Vagina (tissue), 2 donors: Measurements from ENCODE around the gene ZCCHC7. TPM values are rescaled to one million over a fixed set of nuclear protein-coding genes. Genes with fewer than 3 reads are reported as not detected.
"Not testable (repeated sequence)": the region's sequence is repeated elsewhere in the genome, so short reads cannot be mapped to it uniquely, and the experiment has no call there.

Source experiments
- DNase-seq, 2 donors: peaks; one replicate each; pipeline ENCODE4 v3.0.0-alpha.2; 2017; ENCODE audit errors: extremely low spot score in 2 of 2
- H3K27ac ChIP-seq: fragments of 200-600 bp; sonication (generic); one replicate; pipeline ENCODE4 v1.5.1; 2019
- H3K27me3 ChIP-seq: fragments of 200-600 bp; sonication (generic); one replicate; pipeline ENCODE4 v1.5.1; 2019
- H3K36me3 ChIP-seq, 2 donors: fragments of 200-600 bp; sonication (generic); one replicate each; pipeline ENCODE4 v1.5.1; 2017 to 2019
- H3K4me1 ChIP-seq: fragments of 200-600 bp; sonication (generic); one replicate; pipeline ENCODE4 v1.5.1; 2019
- H3K4me3 ChIP-seq, 2 donors: fragments of 200-600 bp; sonication (generic); 1 replicate in 1 of 2; 2 replicates in 1 of 2; pipeline ENCODE4 v1.5.1; 2016 to 2019
- H3K9me3 ChIP-seq: fragments of 200-600 bp; sonication (generic); one replicate; pipeline ENCODE4 v1.5.1; 2019
- CTCF ChIP-seq, 3 experiments: fragments of 450-650 bp in 2 of 3; fragments of 200-600 bp in 1 of 3; sonication (generic) in 1 of 3; IDR thresholded peaks; one replicate each; pipeline ENCODE4 v1.5.1; 2017 to 2019; ENCODE audit warnings: antibody characterized with exemption in 3 of 3, mild to moderate bottlenecking in 2 of 3, moderate library complexity in 2 of 3
- POLR2A ChIP-seq, 2 donors: fragments of 450-650 bp; IDR thresholded peaks; one replicate each; pipeline ENCODE4 v1.6.1; 2017; ENCODE audit warnings: antibody characterized with exemption in 2 of 2, mild to moderate bottlenecking in 2 of 2, moderate library complexity in 2 of 2
- POLR2AphosphoS5 ChIP-seq, 2 donors: sonication (generic); formaldehyde crosslinking; IDR thresholded peaks; one replicate each; pipeline ENCODE4 v1.9.0; 2017; ENCODE audit warnings: antibody characterized with exemption in 2 of 2, mild to moderate bottlenecking in 2 of 2, low read depth in 1 of 2; ENCODE audit not compliant: insufficient read depth in 1 of 2
- intact Hi-C: fragments of 100-400 bp; cut with DNase I; formaldehyde crosslinking; loops from one replicate; pipeline ENCODE4 v1.15.1; 2023
- total RNA-seq: library from RNA; depleted of rRNA; stranded (reverse); fragments of >200 nt; gene quantifications from one replicate; pipeline ENCODE4 v1.2.3, GENCODE V29; 2016

ZCCHC7 gene
- total RNA-seq, 1 donor from 2014 or later, result 15.2 TPM

- no peak for DNase-seq
- Histone ChIP-seq H3K9me3 (no peaks in the 10 kb centered on the region), H3K27ac (no peak overlapping the region), H3K4me1 (peaks cover 38% of the 10 kb centered on the region), H3K4me3 (no peak overlapping the region), H3K36me3 (peaks cover 0 to 19% of the 10 kb centered on the region in 2 donors), H3K27me3 (no peaks in the 10 kb centered on the region)
- no peak for TF ChIP-seq CTCF (IDR thresholded peaks at IDR 0.05)
- no peak for TF ChIP-seq POLR2AphosphoS5 (IDR thresholded peaks at IDR 0.05; ENCODE audit: insufficient read depth in 1 of 2, low read depth in 1 of 2)
- no peak for TF ChIP-seq POLR2A (IDR thresholded peaks at IDR 0.05)
- intact Hi-C loops, result no loop called here
Measured at GRCh38 chr9:37083654-37084053, 36.7 kb upstream of the ZCCHC7 start.

GRCh38 chr9:37085233-37085632, 35.1 kb upstream of the ZCCHC7 start:
- H3K27me3 ChIP-seq, result no peaks in the 10 kb centered on the region
- no peak overlapping the region for H3K4me3 ChIP-seq
- peaks cover 0 to 19% of the 10 kb centered on the region in 2 donors for H3K36me3 ChIP-seq
- H3K27ac ChIP-seq, result no peak overlapping the region
- intact Hi-C loops, result no loop called here
- DNase-seq, result no peak
- no peaks in the 10 kb centered on the region for H3K9me3 ChIP-seq
- TF ChIP-seq CTCF (IDR thresholded peaks at IDR 0.05), result no peak
- H3K4me1 ChIP-seq, result peaks cover 33% of the 10 kb centered on the region

DNA sequence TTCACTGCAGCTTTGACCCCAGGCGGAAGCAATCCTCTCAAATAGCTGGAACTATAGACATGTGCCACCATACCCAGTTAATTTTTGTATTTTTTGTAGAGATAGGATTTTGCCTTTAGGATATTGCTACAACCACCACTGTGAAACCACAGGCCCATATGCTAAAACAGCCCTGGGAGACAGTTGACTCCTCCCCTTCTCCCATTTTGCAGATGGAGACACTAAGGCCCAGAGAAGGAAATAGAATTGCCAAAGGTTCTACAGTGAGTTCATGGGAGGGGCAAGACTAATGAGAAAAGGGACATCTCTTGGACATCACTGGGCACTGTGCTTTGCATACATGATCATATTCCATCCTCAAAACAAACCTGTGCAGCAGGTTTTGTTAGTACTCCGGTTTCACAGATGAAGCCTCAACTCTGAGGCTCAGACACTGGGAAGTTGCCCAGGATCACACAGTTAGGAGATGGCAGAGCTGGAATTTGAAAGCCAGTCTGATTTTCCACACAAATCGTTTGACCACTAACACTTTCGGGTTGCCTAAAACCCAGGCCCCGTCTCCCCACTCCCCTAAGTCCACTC, 27.6 kb upstream of the ZCCHC7 start:
- H3K9me3 ChIP-seq, H3K27me3 ChIP-seq, H3K4me1 ChIP-seq, H3K27ac ChIP-seq, intact Hi-C loops, H3K36me3 ChIP-seq, DNase-seq, H3K4me3 ChIP-seq: not testable (repeated sequence)

GRCh38 chr9:37094751-37095150, 25.6 kb upstream of the ZCCHC7 start:
- Histone ChIP-seq H3K4me1 (no peaks in the 10 kb centered on the region), H3K4me3 (no peak overlapping the region), H3K36me3 (no peaks in the 10 kb centered on the region), H3K27ac (no peak overlapping the region), H3K27me3 (no peaks in the 10 kb centered on the region), H3K9me3 (no peaks in the 10 kb centered on the region)
- TF ChIP-seq POLR2AphosphoS5 (IDR thresholded peaks at IDR 0.05; ENCODE audit: insufficient read depth in 1 of 2, low read depth in 1 of 2), result no peak
- TF ChIP-seq POLR2A (IDR thresholded peaks at IDR 0.05), result no peak
- no peak for TF ChIP-seq CTCF (IDR thresholded peaks at IDR 0.05)
- no peak for DNase-seq
- intact Hi-C loops, result no loop called here

- Histone ChIP-seq H3K36me3 (no peaks in the 10 kb centered on the region), H3K4me1 (no peaks in the 10 kb centered on the region), H3K4me3 (no peak overlapping the region), H3K27me3 (no peaks in the 10 kb centered on the region), H3K9me3 (no peaks in the 10 kb centered on the region), H3K27ac (no peak overlapping the region)
- TF ChIP-seq POLR2A (IDR thresholded peaks at IDR 0.05) (no peak), POLR2AphosphoS5 (IDR thresholded peaks at IDR 0.05; ENCODE audit: insufficient read depth in 1 of 2, low read depth in 1 of 2) (no peak), CTCF (IDR thresholded peaks at IDR 0.05) (no peak)
- intact Hi-C loops, result no loop called here
- no peak for DNase-seq
Measured at GRCh38 chr9:37096628-37097027, 23.7 kb upstream of the ZCCHC7 start.

- Histone ChIP-seq H3K27me3 (no peaks in the 10 kb centered on the region), H3K4me3 (no peak overlapping the region), H3K4me1 (no peaks in the 10 kb centered on the region), H3K27ac (no peak overlapping the region), H3K9me3 (no peaks in the 10 kb centered on the region), H3K36me3 (no peaks in the 10 kb centered on the region)
- intact Hi-C loops, result no loop called here
- DNase-seq, result no peak
- no peak for TF ChIP-seq CTCF (IDR thresholded peaks at IDR 0.05)
- no peak for TF ChIP-seq POLR2AphosphoS5 (IDR thresholded peaks at IDR 0.05; ENCODE audit: insufficient read depth in 1 of 2, low read depth in 1 of 2)
- TF ChIP-seq POLR2A (IDR thresholded peaks at IDR 0.05), result no peak
Measured at GRCh38 chr9:37097294-37097693, 23.1 kb upstream of the ZCCHC7 start.
